Gastrocnemius medialis (tissue), 4 donors: ENCODE measurements around the gene BLOC1S5.

Experiments
- POLR2A ChIP-seq, 2 donors: fragments of 450-650 bp; IDR thresholded peaks; one replicate each; pipeline ENCODE4 v1.6.1; 2017; ENCODE audit warnings: antibody characterized with exemption in 2 of 2, mild to moderate bottlenecking in 2 of 2, moderate library complexity in 2 of 2
- TF ChIP-seq, protein P1 (sequence below), 5 experiments: fragments of 450-650 bp in 3 of 5; fragments of 200-600 bp in 2 of 5; sonication (generic) in 2 of 5; IDR thresholded peaks in 4 of 5; conservative IDR thresholded peaks in 1 of 5; 1 replicate in 4 of 5; 2 replicates in 1 of 5; pipeline ENCODE4 v1.5.1; 2016 to 2019; ENCODE audit warnings: antibody characterized with exemption in 5 of 5, mild to moderate bottlenecking in 3 of 5, moderate library complexity in 3 of 5

DNA sequence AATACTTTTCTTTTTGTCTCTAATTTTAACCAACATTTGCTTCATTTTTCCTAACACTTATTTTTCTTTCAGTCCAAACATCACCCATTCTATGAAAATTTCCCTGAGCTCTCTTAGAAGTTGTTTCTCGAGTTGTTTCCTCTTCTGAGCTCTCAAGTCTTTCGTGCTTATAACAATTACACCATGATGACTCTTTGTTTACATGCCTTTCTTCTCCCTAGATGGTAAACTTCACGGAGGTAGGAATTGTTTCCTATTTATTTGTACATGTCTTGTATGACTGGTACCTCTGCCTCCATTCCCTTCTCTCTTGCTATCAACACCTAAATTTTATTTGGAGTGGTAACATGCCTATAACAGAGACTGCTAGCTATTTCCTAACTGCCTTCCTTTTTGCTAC is 6.4 kb downstream of the BLOC1S5 start:
- TF ChIP-seq, protein P1, sequence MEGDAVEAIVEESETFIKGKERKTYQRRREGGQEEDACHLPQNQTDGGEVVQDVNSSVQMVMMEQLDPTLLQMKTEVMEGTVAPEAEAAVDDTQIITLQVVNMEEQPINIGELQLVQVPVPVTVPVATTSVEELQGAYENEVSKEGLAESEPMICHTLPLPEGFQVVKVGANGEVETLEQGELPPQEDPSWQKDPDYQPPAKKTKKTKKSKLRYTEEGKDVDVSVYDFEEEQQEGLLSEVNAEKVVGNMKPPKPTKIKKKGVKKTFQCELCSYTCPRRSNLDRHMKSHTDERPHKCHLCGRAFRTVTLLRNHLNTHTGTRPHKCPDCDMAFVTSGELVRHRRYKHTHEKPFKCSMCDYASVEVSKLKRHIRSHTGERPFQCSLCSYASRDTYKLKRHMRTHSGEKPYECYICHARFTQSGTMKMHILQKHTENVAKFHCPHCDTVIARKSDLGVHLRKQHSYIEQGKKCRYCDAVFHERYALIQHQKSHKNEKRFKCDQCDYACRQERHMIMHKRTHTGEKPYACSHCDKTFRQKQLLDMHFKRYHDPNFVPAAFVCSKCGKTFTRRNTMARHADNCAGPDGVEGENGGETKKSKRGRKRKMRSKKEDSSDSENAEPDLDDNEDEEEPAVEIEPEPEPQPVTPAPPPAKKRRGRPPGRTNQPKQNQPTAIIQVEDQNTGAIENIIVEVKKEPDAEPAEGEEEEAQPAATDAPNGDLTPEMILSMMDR (IDR thresholded peaks at IDR 0.05 in 4 of 5, conservative IDR thresholded peaks at IDR 0.05 in 1 of 5): no peak
- TF ChIP-seq POLR2A (IDR thresholded peaks at IDR 0.05): no peak
